IPS-18a (cell line): ENCODE results near the gene PDE6G.
"Not testable (repeated sequence)": the region's sequence is repeated elsewhere in the genome, so short reads cannot be mapped to it uniquely, and the experiment has no call there.

ENCODE experiments used
- H3K27ac ChIP-seq: one replicate; pipeline ENCODE4 v1.5.1; 2013; ENCODE audit warnings: low read length
- H3K27me3 ChIP-seq: one replicate; pipeline ENCODE4 v1.6.1; 2013; ENCODE audit warnings: mild to moderate bottlenecking, low read length; ENCODE audit not compliant: control insufficient read depth, insufficient read depth
- H3K36me3 ChIP-seq: one replicate; pipeline ENCODE4 v1.6.1; 2013; ENCODE audit warnings: low read depth, low read length; ENCODE audit not compliant: control insufficient read depth
- H3K4me1 ChIP-seq: one replicate; pipeline ENCODE4 v1.6.1; 2013; ENCODE audit warnings: low read depth, low read length; ENCODE audit not compliant: control insufficient read depth
- H3K4me3 ChIP-seq: one replicate; pipeline ENCODE4 v1.5.1; 2013; ENCODE audit warnings: low read length
- H3K9ac ChIP-seq: one replicate; pipeline ENCODE4 v1.6.1; 2013; ENCODE audit warnings: mild to moderate bottlenecking, low read length, moderate library complexity
- H3K9me3 ChIP-seq: one replicate; pipeline ENCODE4 v1.6.1; 2013; ENCODE audit warnings: low read depth, low read length; ENCODE audit not compliant: control insufficient read depth

The PDE6G gene

DNA sequence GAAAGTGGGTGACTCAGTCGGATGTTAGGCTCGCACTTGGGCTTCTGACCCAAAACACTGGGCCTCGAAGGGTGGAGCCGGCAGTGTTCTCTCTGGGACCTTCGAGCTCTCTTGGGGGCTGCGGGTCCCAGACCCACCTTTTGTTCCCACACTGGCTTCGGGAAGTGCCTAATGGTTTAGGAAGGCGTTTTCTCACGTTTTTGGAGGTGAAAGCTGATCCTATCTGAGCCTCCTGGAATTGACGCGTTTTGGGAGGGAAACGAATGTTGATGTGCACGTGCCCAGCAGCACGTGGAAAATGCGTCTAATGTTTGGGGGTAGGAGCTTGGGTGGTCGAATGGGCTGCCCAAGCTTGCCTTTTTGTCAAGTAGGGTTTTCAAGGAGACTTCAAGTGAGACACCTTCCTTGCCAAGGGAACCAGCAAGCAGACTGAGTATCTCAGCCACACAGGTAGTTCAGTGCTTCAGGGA, 28.1 kb upstream of the PDE6G start:
- no peaks in the 10 kb centered on the region for H3K9me3 ChIP-seq
- H3K4me3 ChIP-seq, result peak overlapping the region; percentile 91
- H3K27ac ChIP-seq, result no peak overlapping the region
- peaks cover 9% of the 10 kb centered on the region for H3K4me1 ChIP-seq
- peaks cover 27% of the 10 kb centered on the region for H3K36me3 ChIP-seq
- no peaks in the 10 kb centered on the region for H3K27me3 ChIP-seq
- H3K9ac ChIP-seq, result peak overlapping the region; percentile 77

DNA sequence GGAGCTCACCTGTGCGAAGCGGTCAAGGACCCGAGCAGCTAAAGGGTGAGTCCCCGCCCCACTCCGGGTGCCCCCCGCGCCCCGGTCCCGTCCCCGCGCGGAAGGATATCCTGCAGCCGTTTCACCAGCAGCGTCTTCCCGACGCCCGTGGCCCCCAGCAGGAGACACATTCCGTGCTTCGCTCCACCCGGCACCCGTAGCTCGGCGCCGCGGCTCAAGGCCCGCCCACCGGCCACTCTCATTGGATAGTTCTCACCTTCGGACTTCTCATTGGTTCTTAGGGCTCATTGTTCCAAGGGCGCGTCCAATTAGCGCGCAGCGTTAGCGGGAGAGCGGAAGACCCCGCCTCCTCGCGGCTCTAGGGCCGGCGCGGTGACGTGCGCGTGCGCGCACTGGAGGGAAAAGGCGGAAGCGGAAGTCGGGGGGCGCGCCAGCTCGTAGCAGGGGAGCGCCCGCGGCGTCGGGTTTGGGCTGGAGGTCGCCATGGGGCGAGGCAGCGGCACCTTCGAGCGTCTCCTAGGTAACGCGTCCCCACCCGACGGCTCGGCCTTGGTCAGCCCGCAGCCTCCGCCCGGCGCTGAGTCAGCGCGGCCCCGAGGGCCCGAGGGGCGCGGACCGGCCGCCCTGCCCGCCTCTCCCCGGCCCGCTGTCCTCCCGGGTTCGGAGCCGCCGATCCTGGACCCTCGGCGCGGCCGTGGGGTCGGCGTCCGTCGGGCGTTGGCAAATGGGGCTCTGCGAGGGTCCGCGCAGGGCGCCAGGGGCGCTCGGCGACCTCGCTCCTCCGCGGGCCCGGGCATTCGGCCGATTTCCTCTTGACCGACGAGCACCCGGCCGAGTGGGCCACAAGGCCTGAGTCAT, 27.5 kb upstream of the PDE6G start, which contains the start of the genes ARL16 and HGS:
Gene ARL16 (minus strand): TSS at position 214 of the 858 bp plus-strand sequence. CDS start 44 bp downstream, at position 170.
Gene HGS (plus strand): TSS at position 428 of the 858 bp plus-strand sequence. CDS start 56 bp downstream, at position 484.
- Histone ChIP-seq H3K36me3 (peaks cover 25% of the 10 kb centered on the region), H3K4me3 (peak within 1 kb of the TSS; percentile 91), H3K9ac (peak within 1 kb of the TSS; percentile 91), H3K27me3 (no peaks in the 10 kb centered on the region), H3K4me1 (peaks cover 9% of the 10 kb centered on the region), H3K9me3 (no peaks in the 10 kb centered on the region), H3K27ac (peak within 1 kb of the TSS; percentile 53)

DNA sequence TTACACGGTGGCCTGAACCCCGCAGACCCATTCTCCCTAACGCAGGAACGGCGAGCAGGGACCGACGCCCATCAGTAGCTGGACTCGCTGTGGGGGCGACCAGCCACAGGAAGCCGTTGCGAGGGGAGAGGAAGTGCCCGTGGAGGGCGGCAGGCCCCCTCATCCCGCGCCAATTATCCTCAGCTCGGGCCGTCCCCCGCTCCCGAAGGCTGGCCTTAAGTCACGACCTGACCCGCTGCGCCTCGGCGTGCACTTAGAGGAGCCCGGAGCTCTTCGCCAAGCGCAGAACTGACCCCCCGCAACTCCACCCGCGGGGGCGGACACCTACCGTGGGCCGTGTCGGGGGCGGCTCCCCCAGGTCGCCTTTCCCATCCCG, 26.9 kb upstream of the PDE6G start:
- Histone ChIP-seq H3K4me3 (peak overlapping the region; percentile 91), H3K36me3 (peaks cover 21% of the 10 kb centered on the region), H3K27ac (peak overlapping the region; percentile 53), H3K27me3 (no peaks in the 10 kb centered on the region), H3K9me3 (no peaks in the 10 kb centered on the region), H3K9ac (peak overlapping the region; percentile 91), H3K4me1 (peaks cover 9% of the 10 kb centered on the region)

DNA sequence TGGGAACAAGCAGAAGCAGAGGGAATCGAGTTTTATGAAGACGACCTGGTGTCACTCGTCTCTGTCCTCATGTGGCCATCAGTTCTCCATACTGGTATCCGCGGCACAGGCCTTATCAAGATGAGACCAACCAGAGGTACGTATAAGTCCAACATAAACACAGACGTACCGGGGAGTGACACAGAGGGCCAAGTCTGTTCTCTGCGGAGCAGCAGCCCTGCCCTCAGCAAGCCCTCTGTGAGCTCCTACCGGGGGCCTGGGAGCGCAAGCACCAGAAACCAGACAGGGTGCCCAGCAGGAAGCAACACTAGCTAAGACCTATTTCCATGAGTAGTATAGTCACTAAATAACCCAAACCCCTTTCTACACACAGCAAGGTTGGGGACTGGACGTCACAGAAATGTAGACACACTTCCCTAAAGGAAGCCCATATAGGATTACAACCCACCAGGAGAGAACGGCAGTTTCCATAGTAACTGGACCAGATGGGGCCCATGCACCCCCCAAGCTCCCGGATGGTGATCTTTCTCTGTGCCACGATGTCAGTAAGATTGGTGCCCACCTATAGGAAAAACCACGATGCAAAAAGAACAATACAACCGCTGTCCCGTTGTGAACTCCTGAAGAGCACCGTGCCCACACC, 26.3 kb upstream of the PDE6G start:
- H3K9ac ChIP-seq, result peak overlapping the region; percentile 91
- no peaks in the 10 kb centered on the region for H3K27me3 ChIP-seq
- H3K9me3 ChIP-seq, result no peaks in the 10 kb centered on the region
- peak overlapping the region; percentile 91 for H3K4me3 ChIP-seq
- H3K27ac ChIP-seq, result peak overlapping the region; percentile 53
- peaks cover 20% of the 10 kb centered on the region for H3K36me3 ChIP-seq
- peaks cover 9% of the 10 kb centered on the region for H3K4me1 ChIP-seq

DNA sequence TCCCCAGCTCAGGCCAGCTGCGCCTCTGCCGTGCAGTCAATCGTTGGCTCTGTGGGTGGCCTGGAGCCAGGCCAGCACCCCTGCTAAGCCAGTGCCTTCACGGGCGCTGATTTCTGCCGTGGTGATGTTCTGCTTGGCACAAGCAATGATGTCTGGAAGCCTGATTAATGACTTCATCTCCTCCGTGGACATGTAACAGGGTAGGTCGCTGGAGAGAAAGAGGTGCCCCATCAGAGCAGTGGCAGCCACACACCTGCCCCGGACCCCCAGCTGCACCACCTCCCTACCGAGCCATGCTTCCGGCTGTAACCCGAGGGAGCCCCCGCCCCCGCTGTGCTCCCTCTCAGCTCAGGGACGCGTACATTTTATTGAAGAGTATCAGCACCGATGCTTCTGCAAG, 25.3 kb upstream of the PDE6G start:
- no peak overlapping the region for H3K27ac ChIP-seq
- H3K27me3 ChIP-seq, result no peaks in the 10 kb centered on the region
- no peaks in the 10 kb centered on the region for H3K9me3 ChIP-seq
- no peak overlapping the region for H3K9ac ChIP-seq
- no peak overlapping the region for H3K4me3 ChIP-seq
- peaks cover 9% of the 10 kb centered on the region for H3K36me3 ChIP-seq
- peaks cover 9% of the 10 kb centered on the region for H3K4me1 ChIP-seq

DNA sequence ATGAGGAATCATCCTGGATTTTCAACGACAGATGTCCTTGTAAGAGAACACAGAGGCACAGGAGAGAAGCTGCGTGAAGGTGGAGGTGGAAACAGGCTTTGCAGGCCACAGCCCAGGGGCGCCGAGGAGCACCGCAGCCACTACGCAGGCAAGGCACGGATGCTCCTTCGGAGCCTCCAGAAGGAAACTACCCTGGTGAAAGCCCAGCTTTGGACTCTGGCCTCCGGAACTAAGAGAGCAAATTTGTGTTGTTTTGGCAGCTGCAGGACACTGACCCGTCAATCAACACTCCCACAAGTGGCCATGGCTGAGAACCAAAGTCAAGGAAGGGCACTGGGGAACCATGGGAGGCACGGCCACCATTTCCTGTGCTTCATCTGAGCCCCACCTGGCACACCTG, 23.8 kb upstream of the PDE6G start:
- Histone ChIP-seq H3K27me3 (no peaks in the 10 kb centered on the region), H3K4me1 (peaks cover 9% of the 10 kb centered on the region), H3K9ac (no peak overlapping the region), H3K4me3 (no peak overlapping the region), H3K36me3 (no peaks in the 10 kb centered on the region), H3K9me3 (no peaks in the 10 kb centered on the region), H3K27ac (no peak overlapping the region)

DNA sequence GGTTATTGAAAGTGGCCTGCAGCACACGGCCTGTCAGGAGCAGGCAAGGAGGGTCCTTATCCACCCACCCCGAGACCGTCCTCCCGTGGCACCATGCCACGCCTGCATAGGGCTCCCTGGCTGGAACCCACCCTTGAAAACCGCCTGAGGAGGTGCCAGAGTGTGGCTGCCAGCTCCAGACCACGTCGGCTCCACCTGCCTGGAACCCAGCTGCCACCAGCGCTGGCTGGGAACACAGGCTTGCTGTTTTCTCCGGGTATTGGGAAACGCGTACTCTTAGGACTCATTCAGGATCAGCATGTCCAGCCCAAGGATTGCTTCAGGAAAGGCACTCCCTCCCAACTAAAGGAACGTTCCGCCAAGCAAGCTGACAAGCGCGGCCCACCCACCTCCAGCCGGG, 20.6 kb upstream of the PDE6G start:
- Histone ChIP-seq H3K4me3 (no peak overlapping the region), H3K27ac (no peak overlapping the region), H3K36me3 (peaks cover 21% of the 10 kb centered on the region), H3K4me1 (no peaks in the 10 kb centered on the region), H3K9me3 (no peaks in the 10 kb centered on the region), H3K27me3 (no peaks in the 10 kb centered on the region), H3K9ac (no peak overlapping the region)

DNA sequence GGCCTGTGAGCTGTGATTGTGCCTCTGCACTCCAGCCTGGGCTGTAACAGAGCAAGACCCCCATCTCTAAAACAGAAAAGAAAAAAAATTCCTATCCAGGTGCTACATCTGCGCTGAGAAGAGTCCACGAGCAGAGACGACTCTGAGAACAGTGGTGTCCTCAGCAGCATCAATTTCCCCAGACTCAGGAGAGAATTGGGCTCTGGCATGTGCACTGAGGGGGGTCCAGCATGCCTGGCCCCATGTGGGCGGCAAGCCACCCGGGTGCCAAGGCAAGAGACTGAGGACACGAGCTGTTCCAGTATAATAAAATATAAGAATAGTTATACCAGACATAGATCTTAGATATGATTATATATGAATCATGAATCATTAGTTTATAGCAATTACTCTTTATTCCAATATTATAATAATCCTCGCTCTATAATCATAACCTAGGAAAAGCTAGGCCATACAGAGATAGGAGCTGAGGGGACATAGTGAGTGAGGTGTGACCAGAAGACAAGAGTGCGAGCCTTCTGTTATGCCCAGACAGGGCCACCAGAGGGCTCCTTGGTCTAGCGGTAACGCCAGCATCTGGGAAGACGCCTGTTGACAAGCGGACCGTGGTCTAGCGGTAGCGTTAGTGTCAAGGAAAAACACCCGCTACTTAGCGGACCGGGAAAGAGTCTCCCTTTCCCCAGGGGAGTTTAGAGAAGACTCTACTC, 19.3 kb upstream of the PDE6G start:
- not testable (repeated sequence) for H3K4me1 ChIP-seq, H3K9me3 ChIP-seq, H3K27me3 ChIP-seq, H3K27ac ChIP-seq, H3K9ac ChIP-seq, H3K4me3 ChIP-seq
- peaks cover 32% of the 10 kb centered on the region for H3K36me3 ChIP-seq

GRCh38 chr17:81673561-81674258, 17.4 kb upstream of the PDE6G start:
- Histone ChIP-seq H3K36me3 (peaks cover 48% of the 10 kb centered on the region), H3K4me3 (no peak overlapping the region), H3K9me3 (no peaks in the 10 kb centered on the region), H3K27ac (no peak overlapping the region), H3K9ac (no peak overlapping the region), H3K27me3 (no peaks in the 10 kb centered on the region), H3K4me1 (no peaks in the 10 kb centered on the region)

GRCh38 chr17:81672954-81673353, 16.6 kb upstream of the PDE6G start:
- no peaks in the 10 kb centered on the region for H3K4me1 ChIP-seq
- H3K9me3 ChIP-seq, result no peaks in the 10 kb centered on the region
- H3K4me3 ChIP-seq, result no peak overlapping the region
- no peaks in the 10 kb centered on the region for H3K27me3 ChIP-seq
- no peak overlapping the region for H3K27ac ChIP-seq
- no peak overlapping the region for H3K9ac ChIP-seq
- H3K36me3 ChIP-seq, result peaks cover 54% of the 10 kb centered on the region

GRCh38 chr17:81672504-81672903, 16.2 kb upstream of the PDE6G start:
- Histone ChIP-seq H3K27ac (no peak overlapping the region), H3K27me3 (no peaks in the 10 kb centered on the region), H3K4me1 (no peaks in the 10 kb centered on the region), H3K9ac (no peak overlapping the region), H3K36me3 (peaks cover 54% of the 10 kb centered on the region), H3K4me3 (no peak overlapping the region), H3K9me3 (no peaks in the 10 kb centered on the region)
